NCI-H187 (cell line): ENCODE results near the gene GHRHR.
A peak's percentile ranks its signal among the peaks of the same experiment; 100 is the strongest.

Source experiments
- DNase-seq, 2 experiments: peaks; one replicate each; lab custom pipeline; 2025; lab: John Stamatoyannopoulos, UW

Gene GHRHR

GRCh38 chr7:30968747-30969603, 5.2 kb downstream of the GHRHR start:
- DNase-seq, result no peak

- no peak for DNase-seq
Measured at GRCh38 chr7:30969604-30969970, 5.8 kb downstream of the GHRHR start.

GRCh38 chr7:30970074-30970473, 6.3 kb downstream of the GHRHR start:
- DNase-seq, result no peak

- DNase-seq, result peak in 1 of 2 experiments; percentile 9
Measured at GRCh38 chr7:30970594-30971094, 6.9 kb downstream of the GHRHR start.

- DNase-seq, result no peak
Measured at GRCh38 chr7:30971440-30971839, 7.7 kb downstream of the GHRHR start.

- DNase-seq, result no peak
Measured at GRCh38 chr7:30971840-30972563, 8.2 kb downstream of the GHRHR start.

- DNase-seq, result no peak
Measured at GRCh38 chr7:30973292-30973691, 9.5 kb downstream of the GHRHR start.

- no peak for DNase-seq
Measured at GRCh38 chr7:30973791-30974604, 10.2 kb downstream of the GHRHR start.

- peak; percentile 24 to 27 for DNase-seq
Measured at GRCh38 chr7:30974605-30975255, 11.0 kb downstream of the GHRHR start.

- no peak for DNase-seq
Measured at GRCh38 chr7:30975256-30975899, 11.6 kb downstream of the GHRHR start.

- no peak for DNase-seq
Measured at GRCh38 chr7:30976381-30976780, 12.6 kb downstream of the GHRHR start.

- DNase-seq, result no peak
Measured at GRCh38 chr7:30977222-30977621, 13.5 kb downstream of the GHRHR start.

- no peak for DNase-seq
Measured at GRCh38 chr7:30977896-30978564, 14.3 kb downstream of the GHRHR start.

- DNase-seq, result no peak
Measured at GRCh38 chr7:30979027-30979426, 15.3 kb downstream of the GHRHR start.

GRCh38 chr7:30980194-30980593, 16.4 kb downstream of the GHRHR start:
- no peak for DNase-seq

- DNase-seq, result no peak
Measured at GRCh38 chr7:30980751-30981150, 17.0 kb downstream of the GHRHR start.

- DNase-seq, result peak; percentile 55 to 58
Measured at GRCh38 chr7:30983042-30983913, 19.5 kb downstream of the GHRHR start.

- no peak for DNase-seq
Measured at GRCh38 chr7:30983914-30984247, 20.1 kb downstream of the GHRHR start.

- DNase-seq, result no peak
Measured at GRCh38 chr7:30984359-30985107, 20.8 kb downstream of the GHRHR start.
